HepG2 (cell line): ENCODE measurements around the gene STAC. TPM values are rescaled to one million over a fixed set of nuclear protein-coding genes. Genes with fewer than 3 reads are reported as not detected.

Source experiments
- ATAC-seq: fragments of 200-7000 bp; cut with Tn5 transposase; 3 replicates; pipeline ENCODE4 v1.9.1; 2020; ENCODE audit warnings: mild to moderate bottlenecking, moderate library complexity
- BruUV-seq: library from RNA; stranded (reverse); fragments of 400-500 nt; replicated peaks from 2 replicates; lab custom pipeline; 2021; lab: Mats Ljungman, UMichigan
- CTCF ChIA-PET: fragments of 300-600 bp; formaldehyde crosslinking; extraction: SDS; loops from one replicate; lab custom pipeline; 2021; ENCODE audit warnings: low total read pairs, inconsistent platforms, low intra/inter-chr PET ratio; lab: Yijun Ruan, JAX
- POLR2A ChIA-PET: fragments of 350-600 bp; sonication (Branson Sonifier 250); formaldehyde crosslinking; loops from one replicate; lab custom pipeline; 2020; ENCODE audit warnings: antibody characterized with exemption, inconsistent platforms; lab: Yijun Ruan, JAX
- DNase-seq: peaks from one replicate; pipeline ENCODE4 v3.0.0-alpha.2; 2015; ENCODE audit warnings: low spot score
- FAIRE-seq: peaks from 3 replicates; lab custom pipeline; 2011; peaks lifted over from hg19 to GRCh38; lab: Jason Lieb, UNC
- H2AFZ ChIP-seq: one replicate; pipeline ENCODE4 v1.6.1; 2011; ENCODE audit warnings: low read length, inconsistent platforms
- H3K27ac ChIP-seq: fragments of 300-600 bp; 3 replicates; pipeline ENCODE4 v1.8.0; 2011; ENCODE audit warnings: mixed run types, mild to moderate bottlenecking, mixed read lengths, low read length, inconsistent platforms; ENCODE audit not compliant: insufficient read depth; ENCODE audit errors: extremely low read length
- H3K27me3 ChIP-seq, 2 experiments: fragments of 200-600 bp in 1 of 2; 2 replicates in 1 of 2; 3 replicates in 1 of 2; pipeline versions ENCODE4 v1.6.0 to v1.8.0; 2011; ENCODE audit warnings: low read length in 2 of 2, mild to moderate bottlenecking in 2 of 2, moderate library complexity in 2 of 2, inconsistent platforms in 1 of 2; ENCODE audit not compliant: insufficient read depth in 2 of 2, control insufficient read depth in 1 of 2
- H3K36me3 ChIP-seq, 2 experiments: fragments of 200-600 bp in 1 of 2; replicated peaks in 1 of 2; 2 replicates in 1 of 2; 3 replicates in 1 of 2; pipeline versions ENCODE4 v1.5.1 to v1.8.0; 2011; ENCODE audit warnings: low read length in 2 of 2, inconsistent platforms in 1 of 2; ENCODE audit not compliant: insufficient read depth in 2 of 2, control insufficient read depth in 1 of 2
- H3K4me1 ChIP-seq: 2 replicates; pipeline ENCODE4 v1.5.1; 2012; ENCODE audit warnings: low read length, inconsistent platforms; ENCODE audit not compliant: insufficient read depth
- H3K4me2 ChIP-seq: 2 replicates; pipeline ENCODE4 v1.6.0; 2011; ENCODE audit warnings: low read depth, low read length, inconsistent platforms
- H3K4me3 ChIP-seq, 3 experiments: fragments of 200-600 bp in 1 of 3; sonication (generic), shearing (Covaris generic) in 1 of 3; replicated peaks in 1 of 3; 2 replicates each; pipeline ENCODE4 v1.5.1; 2011 to 2016; ENCODE audit warnings: low read length in 3 of 3, inconsistent platforms in 2 of 3, low read depth in 2 of 3, mild to moderate bottlenecking in 2 of 3, control low read depth in 1 of 3, mixed read lengths in 1 of 3; ENCODE audit not compliant: insufficient read depth in 1 of 3
- H3K79me2 ChIP-seq: one replicate; pipeline ENCODE4 v1.6.1; 2011; ENCODE audit warnings: low read length, inconsistent platforms; ENCODE audit not compliant: insufficient read depth
- H3K9ac ChIP-seq: 2 replicates; pipeline ENCODE4 v1.6.0; 2011; ENCODE audit warnings: mild to moderate bottlenecking, low read depth, low read length, inconsistent platforms; ENCODE audit not compliant: insufficient read depth
- H3K9me3 ChIP-seq: 2 replicates; pipeline ENCODE4 v1.5.1; 2012; ENCODE audit warnings: mild to moderate bottlenecking, low read length
- H4K20me1 ChIP-seq: 2 replicates; pipeline ENCODE4 v1.6.0; 2011; ENCODE audit warnings: inconsistent platforms, mild to moderate bottlenecking, low read length, moderate library complexity; ENCODE audit not compliant: insufficient read depth
- AKAP8 ChIP-seq: sonication (generic); formaldehyde crosslinking; IDR thresholded peaks from 2 replicates; pipeline ENCODE4 v1.5.1; 2020; ENCODE audit warnings: mild to moderate bottlenecking, missing genetic modification reagents
- CBX1 ChIP-seq: IDR thresholded peaks from one replicate; pipeline ENCODE4 v1.6.1; 2016; ENCODE audit warnings: antibody characterized with exemption, low read depth
- CENPX ChIP-seq: sonication (generic); formaldehyde crosslinking; IDR thresholded peaks from 2 replicates; pipeline ENCODE4 v1.9.0; 2021; ENCODE audit warnings: mild to moderate bottlenecking, missing genetic modification reagents, moderate library complexity
- GZF1 ChIP-seq: sonication (generic); formaldehyde crosslinking; IDR thresholded peaks from 2 replicates; pipeline ENCODE4 v1.5.1; 2020; ENCODE audit warnings: mild to moderate bottlenecking, missing genetic modification reagents
- HNF4A ChIP-seq: sonication (generic); formaldehyde crosslinking; IDR thresholded peaks from 2 replicates; pipeline ENCODE4 v1.4.0; 2020; ENCODE audit warnings: missing genetic modification reagents
- HOXD1 ChIP-seq: sonication (generic); formaldehyde crosslinking; IDR thresholded peaks from 2 replicates; pipeline ENCODE4 v1.5.0; 2020; ENCODE audit warnings: missing genetic modification reagents
- POLR2AphosphoS2 ChIP-seq: IDR thresholded peaks from 2 replicates; pipeline ENCODE4 v1.6.1; 2011; ENCODE audit warnings: low read depth, low read length, improper control_type of control experiment
- RFX3 ChIP-seq: IDR thresholded peaks from 2 replicates; pipeline ENCODE4 v1.6.1; 2016; ENCODE audit warnings: missing biosample characterization, missing genetic modification reagents
- STAT5B ChIP-seq: sonication (generic); formaldehyde crosslinking; IDR thresholded peaks from 2 replicates; pipeline ENCODE4 v1.4.0; 2020; ENCODE audit warnings: missing genetic modification reagents
- ZC3H13 ChIP-seq: sonication (generic); formaldehyde crosslinking; IDR thresholded peaks from 2 replicates; pipeline ENCODE4 v1.8.1; 2023; ENCODE audit warnings: mild to moderate bottlenecking, missing genetic modification reagents, moderate library complexity
- ZMYM2 ChIP-seq: sonication (generic); formaldehyde crosslinking; IDR thresholded peaks from 2 replicates; pipeline ENCODE4 v1.8.0; 2022; ENCODE audit warnings: mild to moderate bottlenecking, missing genetic modification reagents
- ZNF468 ChIP-seq: sonication (generic); formaldehyde crosslinking; IDR thresholded peaks from 2 replicates; pipeline ENCODE4 v1.8.0; 2022; ENCODE audit warnings: mild to moderate bottlenecking, moderate library complexity, missing genetic modification reagents
- ZNF746 ChIP-seq: sonication (generic); formaldehyde crosslinking; IDR thresholded peaks from 2 replicates; pipeline ENCODE4 v1.8.0; 2022; ENCODE audit warnings: mild to moderate bottlenecking, missing genetic modification reagents
- ZNF747 ChIP-seq: sonication (generic); formaldehyde crosslinking; IDR thresholded peaks from 2 replicates; pipeline ENCODE4 v1.8.1; 2023; ENCODE audit warnings: missing genetic modification reagents, mild to moderate bottlenecking, borderline replicate concordance
- ZNF761 ChIP-seq: sonication (generic); formaldehyde crosslinking; conservative IDR thresholded peaks from 2 replicates; pipeline ENCODE4 v1.4.0; 2020; ENCODE audit warnings: mild to moderate bottlenecking, missing genetic modification reagents
- ZNF792 ChIP-seq: IDR thresholded peaks from 2 replicates; pipeline ENCODE4 v1.6.1; 2016
- ZNF839 ChIP-seq: sonication (generic); formaldehyde crosslinking; IDR thresholded peaks from 2 replicates; pipeline ENCODE4 v1.4.0; 2020; ENCODE audit warnings: missing genetic modification reagents, mild to moderate bottlenecking, borderline replicate concordance
- WGBS: methylation state at CpG from one replicate; pipeline ENCODE4 v1.1.6; 2017; ENCODE audit warnings: low lambda C conversion rate; 5-methylcytosine and 5-hydroxymethylcytosine counted together
- in situ Hi-C: cut with HindIII; loops from 2 replicates; pipeline ENCODE4 v1.10.0; 2017; ENCODE audit warnings: low pct_unique_long_range_greater_than_20kb; ENCODE audit not compliant: extremely low pct_ligation_motif_present
- intact Hi-C: fragments of 100-400 bp; cut with micrococcal nuclease; formaldehyde crosslinking; loops from one replicate; pipeline ENCODE4 v1.10.0; 2022; ENCODE audit not compliant: unreplicated experiment
- polyA plus RNA-seq, 8 experiments: library from polyadenylated mRNA; depleted of rRNA in 3 of 8; stranded (reverse) in 7 of 8; unstranded in 1 of 8; fragments of >200 nt; fragmentation: Illumina TruSeq in 4 of 8; extraction: Trizol in 4 of 8; gene quantifications; 2 replicates each; pipeline versions ENCODE4 v1.2.1 to v1.2.3, GENCODE V29; 2011 to 2016; ENCODE audit warnings: low read depth in 4 of 8, missing spikeins in 1 of 8, mixed read lengths in 1 of 8; ENCODE audit not compliant: insufficient read depth in 1 of 8
- total RNA-seq, 5 experiments: library from RNA; depleted of rRNA; stranded (reverse); fragments of >200 nt; fragmentation: Illumina TruSeq; extraction: Trizol; gene quantifications; 2 replicates each; pipeline ENCODE4 v1.2.3, GENCODE V29; 2016; ENCODE audit warnings: low read depth in 1 of 5
- TF ChIP-seq, protein P1 (sequence below): sonication (generic); formaldehyde crosslinking; IDR thresholded peaks from 2 replicates; pipeline ENCODE4 v1.4.0; 2020; ENCODE audit warnings: missing genetic modification reagents

STAC gene
- total and polyA plus RNA-seq, 2 of the 13 experiments (the other 11 are each of a cell fraction or from before 2014, with no cell fraction given), result not detected

DNA sequence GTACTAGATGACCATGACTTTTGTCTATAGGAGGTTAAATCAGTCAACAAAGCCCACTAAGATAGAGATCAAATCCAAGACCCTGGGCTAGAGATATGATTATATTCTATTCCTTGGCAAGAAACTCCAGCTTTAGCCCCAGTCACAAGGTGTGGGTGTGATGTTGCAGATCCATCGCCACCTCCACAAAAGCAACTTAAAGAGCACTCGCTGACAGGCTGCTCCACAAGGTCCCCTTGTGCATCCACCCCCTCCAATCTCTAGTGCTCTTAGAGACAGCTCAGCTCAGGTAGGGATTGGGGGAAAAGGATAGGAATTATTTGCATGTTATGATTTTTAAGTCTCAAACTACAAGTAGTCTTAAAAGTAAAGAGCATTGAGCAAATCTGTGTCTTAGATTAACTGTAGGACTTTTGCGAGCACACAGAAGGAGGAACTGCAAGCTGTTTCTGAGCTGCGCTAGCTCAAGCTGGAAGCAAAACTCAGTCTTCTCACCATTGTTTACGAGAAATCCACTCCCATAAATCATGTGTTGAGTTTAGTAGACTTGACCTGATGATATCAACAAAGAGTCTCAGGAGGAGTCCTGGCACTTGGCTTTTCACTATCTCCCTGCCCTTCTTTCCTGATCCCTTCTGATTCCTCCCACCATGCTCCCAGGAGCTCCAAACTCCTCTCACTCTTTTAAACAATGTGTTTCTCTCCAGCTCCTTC is 177.6 kb downstream of the STAC start (continued):
- TF ChIP-seq STAT5B (CRISPR knock-in tag), result no peak
- TF ChIP-seq ZC3H13 (CRISPR knock-in tag), result no peak
- TF ChIP-seq ZNF468, result no peak
- TF ChIP-seq AKAP8, result no peak
- no peak for TF ChIP-seq ZNF746
- no peak for TF ChIP-seq CBX1
- no peak for TF ChIP-seq HNF4A (CRISPR knock-in tag)
- no peak for TF ChIP-seq CENPX (CRISPR knock-in tag)
- TF ChIP-seq ZNF792, result no peak
- TF ChIP-seq, protein P1, sequence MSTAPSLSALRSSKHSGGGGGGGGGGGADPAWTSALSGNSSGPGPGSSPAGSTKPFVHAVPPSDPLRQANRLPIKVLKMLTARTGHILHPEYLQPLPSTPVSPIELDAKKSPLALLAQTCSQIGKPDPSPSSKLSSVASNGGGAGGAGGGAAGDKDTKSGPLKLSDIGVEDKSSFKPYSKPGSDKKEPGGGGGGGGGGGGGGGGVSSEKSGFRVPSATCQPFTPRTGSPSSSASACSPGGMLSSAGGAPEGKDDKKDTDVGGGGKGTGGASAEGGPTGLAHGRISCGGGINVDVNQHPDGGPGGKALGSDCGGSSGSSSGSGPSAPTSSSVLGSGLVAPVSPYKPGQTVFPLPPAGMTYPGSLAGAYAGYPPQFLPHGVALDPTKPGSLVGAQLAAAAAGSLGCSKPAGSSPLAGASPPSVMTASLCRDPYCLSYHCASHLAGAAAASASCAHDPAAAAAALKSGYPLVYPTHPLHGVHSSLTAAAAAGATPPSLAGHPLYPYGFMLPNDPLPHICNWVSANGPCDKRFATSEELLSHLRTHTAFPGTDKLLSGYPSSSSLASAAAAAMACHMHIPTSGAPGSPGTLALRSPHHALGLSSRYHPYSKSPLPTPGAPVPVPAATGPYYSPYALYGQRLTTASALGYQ (CRISPR knock-in tag), result no peak
- no peak for TF ChIP-seq ZMYM2 (CRISPR knock-in tag)

DNA sequence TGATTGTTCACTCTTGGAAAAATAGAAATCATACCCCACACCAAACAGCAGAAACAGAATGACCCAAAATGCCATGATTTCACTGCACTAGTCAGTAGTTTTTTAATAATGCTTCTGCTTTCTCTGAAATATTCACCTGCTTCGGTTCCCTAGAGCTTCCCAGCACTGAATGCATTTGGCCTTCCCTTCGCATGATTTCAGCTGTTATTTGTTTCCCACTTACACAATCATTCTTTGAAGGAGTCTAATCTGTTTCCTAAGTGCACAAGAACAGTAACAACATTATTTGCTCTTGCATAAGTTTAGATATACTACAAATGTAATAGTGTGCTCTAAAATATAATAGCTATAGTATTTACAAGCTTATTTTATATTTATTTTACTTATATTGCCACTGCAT is 178.7 kb downstream of the STAC start:
- ChIA-PET POLR2A (no interaction called here), CTCF (no interaction called here)
- no peaks in the 10 kb centered on the region for H3K9me3 ChIP-seq
- intact Hi-C loops, result no loop called here
- FAIRE-seq, result no peak
- in situ Hi-C loops, result no loop called here
- no peak overlapping the region for H3K27ac ChIP-seq
- H3K36me3 ChIP-seq, result no peaks in the 10 kb centered on the region
- TF ChIP-seq ZNF761 (no peak), RFX3 (CRISPR knock-in tag) (no peak), ZNF839 (no peak), GZF1 (no peak), HOXD1 (CRISPR knock-in tag) (no peak), ZNF747 (CRISPR knock-in tag) (no peak), POLR2AphosphoS2 (no peak)
- 0% methylated on average over 2 of the region's 2 CpGs for WGBS
- no peak overlapping the region for H3K4me3 ChIP-seq
- no TSS peak for BruUV-seq
- no peak overlapping the region for H3K9ac ChIP-seq
- no peak overlapping the region for H2AFZ ChIP-seq
- H3K4me1 ChIP-seq, result no peaks in the 10 kb centered on the region
- H3K27me3 ChIP-seq, result no peaks in the 10 kb centered on the region
- DNase-seq, result no peak
- no peaks in the 10 kb centered on the region for H3K79me2 ChIP-seq
- no peak overlapping the region for H3K4me2 ChIP-seq
- H4K20me1 ChIP-seq, result no peaks in the 10 kb centered on the region
- no peak for ATAC-seq
